Breast epithelium (tissue), 3 donors: ENCODE data around the gene CWC27.

Source experiments
- CTCF ChIP-seq, 3 donors: fragments of 450-650 bp; IDR thresholded peaks; one replicate each; pipeline ENCODE4 v1.5.1; 2016 to 2017; ENCODE audit warnings: antibody characterized with exemption in 3 of 3, mild to moderate bottlenecking in 3 of 3, moderate library complexity in 3 of 3
- POLR2A ChIP-seq: fragments of 450-650 bp; IDR thresholded peaks from one replicate; pipeline ENCODE4 v1.6.1; 2016; ENCODE audit warnings: antibody characterized with exemption, mild to moderate bottlenecking, moderate library complexity
- POLR2AphosphoS5 ChIP-seq, 3 donors: sonication (generic); formaldehyde crosslinking; IDR thresholded peaks; one replicate each; pipeline ENCODE4 v1.6.1; 2017; ENCODE audit warnings: antibody characterized with exemption in 3 of 3

- TF ChIP-seq CTCF (IDR thresholded peaks at IDR 0.05) (no peak), POLR2A (no peak), POLR2AphosphoS5 (IDR thresholded peaks at IDR 0.05) (no peak)
Observed at GRCh38 chr5:64884541-64884940, 115.8 kb downstream of the CWC27 start.
